ENCODE data around the gene KRTAP3-2. TPM values are rescaled to one million over a fixed set of nuclear protein-coding genes. Genes with fewer than 3 reads are reported as not detected.

KRTAP3-2 gene
- total RNA-seq, 4 donors from 2014 or later = not detected

DNA sequence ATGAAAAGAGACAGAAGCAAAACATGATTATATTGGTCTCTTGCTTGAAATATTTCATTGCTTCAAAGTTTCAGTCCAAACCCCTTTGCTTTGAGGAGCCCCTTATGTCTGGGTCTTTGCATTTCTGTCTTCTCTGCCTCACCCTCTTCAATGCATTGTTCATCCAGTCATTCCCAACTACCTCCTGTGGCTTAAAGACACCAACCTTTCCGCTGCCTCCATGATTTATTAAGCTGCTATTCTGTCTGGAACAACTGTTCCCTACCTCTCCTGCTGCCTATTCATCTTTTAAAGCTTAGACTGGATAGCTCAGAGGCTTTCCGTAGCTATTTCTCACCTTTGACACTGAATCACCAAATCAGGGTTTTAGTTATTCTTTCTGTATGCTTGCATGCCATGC lies 2.3 kb downstream of the KRTAP3-2 start:
- no peak for DNase-seq (ENCODE audit: low spot score in 2 of 2)
- Histone ChIP-seq H3K27ac (no peak overlapping the region), H3K27me3 (peaks cover 0 to 8% of the 10 kb centered on the region in 2 donors), H3K4me3 (no peak overlapping the region), H3K36me3 (no peaks in the 10 kb centered on the region), H3K4me1 (no peaks in the 10 kb centered on the region), H3K9me3 (no peaks in the 10 kb centered on the region)
- WGBS, 2 donors = 56 to 58% methylated on average over 2 of the region's 2 CpGs
- TF ChIP-seq, protein P1, sequence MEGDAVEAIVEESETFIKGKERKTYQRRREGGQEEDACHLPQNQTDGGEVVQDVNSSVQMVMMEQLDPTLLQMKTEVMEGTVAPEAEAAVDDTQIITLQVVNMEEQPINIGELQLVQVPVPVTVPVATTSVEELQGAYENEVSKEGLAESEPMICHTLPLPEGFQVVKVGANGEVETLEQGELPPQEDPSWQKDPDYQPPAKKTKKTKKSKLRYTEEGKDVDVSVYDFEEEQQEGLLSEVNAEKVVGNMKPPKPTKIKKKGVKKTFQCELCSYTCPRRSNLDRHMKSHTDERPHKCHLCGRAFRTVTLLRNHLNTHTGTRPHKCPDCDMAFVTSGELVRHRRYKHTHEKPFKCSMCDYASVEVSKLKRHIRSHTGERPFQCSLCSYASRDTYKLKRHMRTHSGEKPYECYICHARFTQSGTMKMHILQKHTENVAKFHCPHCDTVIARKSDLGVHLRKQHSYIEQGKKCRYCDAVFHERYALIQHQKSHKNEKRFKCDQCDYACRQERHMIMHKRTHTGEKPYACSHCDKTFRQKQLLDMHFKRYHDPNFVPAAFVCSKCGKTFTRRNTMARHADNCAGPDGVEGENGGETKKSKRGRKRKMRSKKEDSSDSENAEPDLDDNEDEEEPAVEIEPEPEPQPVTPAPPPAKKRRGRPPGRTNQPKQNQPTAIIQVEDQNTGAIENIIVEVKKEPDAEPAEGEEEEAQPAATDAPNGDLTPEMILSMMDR (IDR thresholded peaks at IDR 0.05) = no peak
- TF ChIP-seq EP300 (IDR thresholded peaks at IDR 0.05) (no peak), POLR2A (IDR thresholded peaks at IDR 0.05) (no peak)

DNA sequence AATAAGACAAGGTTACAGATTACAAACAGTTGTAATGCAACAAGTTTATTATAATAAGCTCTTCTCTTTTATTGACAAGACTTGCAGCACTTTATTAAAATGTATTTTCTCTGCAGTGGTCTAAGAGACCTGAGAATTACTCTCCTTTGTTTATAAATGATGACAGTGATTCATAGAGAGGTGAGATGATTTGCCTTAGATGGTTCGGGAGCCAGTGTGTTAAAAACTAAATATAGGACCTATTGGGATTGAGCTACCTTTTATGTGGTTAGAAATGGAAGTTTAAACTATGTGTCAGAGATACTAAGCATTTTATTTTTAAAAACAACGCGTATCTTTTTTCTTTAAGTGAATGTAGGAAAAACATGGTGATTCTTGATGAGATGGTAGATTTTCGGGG lies 2.9 kb downstream of the KRTAP3-2 start:
- no peak for TF ChIP-seq EP300 (IDR thresholded peaks at IDR 0.05)
- TF ChIP-seq, protein P1 (IDR thresholded peaks at IDR 0.05) = no peak
- no peak for TF ChIP-seq POLR2A (IDR thresholded peaks at IDR 0.05)
- WGBS, 2 donors = 87 to 90% methylated on average over 4 of the region's 4 CpGs

DNA sequence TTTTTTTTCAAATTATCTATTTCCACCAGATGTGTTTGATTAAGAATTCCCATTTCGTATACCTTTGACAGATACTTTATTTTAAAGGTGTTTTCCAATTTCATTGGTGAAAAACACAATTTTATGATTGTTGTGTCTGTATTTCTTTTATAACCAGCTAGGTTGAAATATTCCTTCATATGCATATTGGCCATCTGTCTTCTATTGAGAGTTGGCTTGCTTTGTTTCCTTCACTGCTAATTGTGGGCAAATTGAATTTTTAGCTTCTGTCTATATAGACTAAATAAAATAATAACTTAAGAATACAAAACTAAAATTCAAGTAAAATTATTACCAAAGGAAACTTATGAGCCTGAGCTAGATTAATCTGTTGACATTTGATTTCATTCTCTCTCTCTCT lies 4.6 kb downstream of the KRTAP3-2 start:
- DNase-seq (ENCODE audit: low spot score in 2 of 2) = no peak
- Histone ChIP-seq H3K9me3 (no peaks in the 10 kb centered on the region), H3K4me1 (no peaks in the 10 kb centered on the region), H3K4me3 (no peak overlapping the region), H3K27ac (no peak overlapping the region), H3K36me3 (no peaks in the 10 kb centered on the region), H3K27me3 (peaks cover 0 to 8% of the 10 kb centered on the region in 2 donors)
- TF ChIP-seq EP300 (IDR thresholded peaks at IDR 0.05) (no peak), POLR2A (IDR thresholded peaks at IDR 0.05) (no peak)
- TF ChIP-seq, protein P1 (IDR thresholded peaks at IDR 0.05) = no peak
- WGBS, 2 donors = 70 to 83% methylated on average over 1 of the region's 1 CpG

More for the DNA sequence above, 2.9 kb downstream of the KRTAP3-2 start:
- H3K4me1 ChIP-seq = no peaks in the 10 kb centered on the region
- DNase-seq (ENCODE audit: low spot score in 2 of 2) = no peak
- H3K27me3 ChIP-seq = peaks cover 0 to 8% of the 10 kb centered on the region in 2 donors
- no peaks in the 10 kb centered on the region for H3K36me3 ChIP-seq
- no peaks in the 10 kb centered on the region for H3K9me3 ChIP-seq
- no peak overlapping the region for H3K27ac ChIP-seq
- no peak overlapping the region for H3K4me3 ChIP-seq

DNA sequence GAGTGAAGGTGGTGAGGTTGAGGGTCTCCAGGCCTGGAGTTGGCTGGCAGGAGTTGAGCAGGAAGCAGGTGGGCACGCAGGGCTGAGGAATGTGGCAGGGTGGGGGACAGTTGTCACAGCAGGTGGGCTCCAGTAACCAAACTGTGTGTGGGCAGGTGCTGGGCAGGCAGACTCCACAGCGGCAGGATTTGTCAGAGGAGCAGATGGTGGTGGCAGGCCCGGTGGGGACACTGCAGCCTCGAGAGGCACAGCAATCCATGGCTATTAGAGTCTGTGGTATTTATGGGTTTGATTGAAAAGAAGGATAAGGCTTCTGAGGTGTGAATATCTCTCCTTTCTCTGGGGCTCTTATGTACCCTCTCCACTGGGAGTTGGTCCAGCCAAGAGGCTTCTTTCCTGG lies 5.9 kb downstream of the KRTAP3-2 start, which contains the start of gene KRTAP3-3:
Gene KRTAP3-3 (minus strand): TSS at position 326 of the 400 bp plus-strand sequence. CDS start 67 bp downstream, at position 259.
- Histone ChIP-seq H3K27me3 (peaks cover 0 to 8% of the 10 kb centered on the region in 2 donors), H3K9me3 (no peaks in the 10 kb centered on the region), H3K4me3 (no peak within 1 kb of the TSS), H3K4me1 (no peaks in the 10 kb centered on the region), H3K36me3 (no peaks in the 10 kb centered on the region), H3K27ac (no peak within 1 kb of the TSS)
- TF ChIP-seq EP300 (IDR thresholded peaks at IDR 0.05) = no peak
- no peak for TF ChIP-seq POLR2A (IDR thresholded peaks at IDR 0.05)
- TF ChIP-seq, protein P1 (IDR thresholded peaks at IDR 0.05) = no peak
- DNase-seq (ENCODE audit: low spot score in 2 of 2) = no peak
- 27 to 30% methylated on average over 4 of the region's 4 CpGs for WGBS, 2 donors

DNA sequence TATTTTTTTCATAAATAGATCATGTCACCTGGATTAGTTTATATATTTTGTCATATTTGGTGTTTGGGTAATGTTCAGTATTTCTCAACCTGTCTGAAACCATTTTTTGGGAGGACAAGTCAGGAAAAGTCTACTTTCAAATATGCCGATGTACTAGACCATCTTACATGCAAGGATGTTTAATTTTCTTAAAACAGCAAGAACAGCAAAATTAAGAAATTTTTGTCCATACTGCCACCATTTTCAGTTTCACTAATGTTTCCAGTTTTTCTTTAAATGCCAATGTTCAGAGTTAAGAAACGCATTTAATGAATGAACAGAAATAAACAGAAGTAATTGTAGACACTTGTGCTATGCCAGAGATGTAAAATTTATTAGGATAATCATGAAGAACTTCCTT lies 6.6 kb downstream of the KRTAP3-2 start:
- DNase-seq (ENCODE audit: low spot score in 2 of 2) = no peak
- TF ChIP-seq, protein P1 (IDR thresholded peaks at IDR 0.05) = no peak
- TF ChIP-seq POLR2A (IDR thresholded peaks at IDR 0.05) (no peak), EP300 (IDR thresholded peaks at IDR 0.05) (no peak)
- H3K9me3 ChIP-seq = no peaks in the 10 kb centered on the region
- no peaks in the 10 kb centered on the region for H3K4me1 ChIP-seq
- peaks cover 0 to 8% of the 10 kb centered on the region in 2 donors for H3K27me3 ChIP-seq
- no peak overlapping the region for H3K27ac ChIP-seq
- H3K36me3 ChIP-seq = no peaks in the 10 kb centered on the region
- WGBS, 2 donors = 92 to 96% methylated on average over 2 of the region's 2 CpGs
- H3K4me3 ChIP-seq = no peak overlapping the region
